MM.1S (cell line): Measurements from ENCODE around the gene CHRNA4.

Source experiments
- DNase-seq: peaks from one replicate; pipeline ENCODE4 v3.0.0-alpha.2; 2015
- H2AFZ ChIP-seq: fragments of 300-600 bp; sonication (generic); 2 replicates; pipeline ENCODE4 v1.6.0; 2016; ENCODE audit warnings: antibody characterized with exemption, low read length
- H3F3A ChIP-seq: fragments of 300-600 bp; sonication (generic); 2 replicates; pipeline ENCODE4 v1.6.1; 2016; ENCODE audit warnings: mild to moderate bottlenecking, antibody characterized with exemption, low read length, moderate library complexity, mixed read lengths; ENCODE audit not compliant: insufficient read depth
- H3K27ac ChIP-seq: fragments of 300-600 bp; sonication (generic); 2 replicates; pipeline ENCODE4 v1.5.1; 2016; ENCODE audit warnings: mild to moderate bottlenecking, low read length
- H3K27me3 ChIP-seq: fragments of 300-600 bp; sonication (generic); replicated peaks from 2 replicates; pipeline ENCODE4 v1.6.0; 2016; ENCODE audit warnings: low read length; ENCODE audit not compliant: insufficient read depth
- H3K36me3 ChIP-seq: fragments of 300-600 bp; sonication (generic); replicated peaks from 2 replicates; pipeline ENCODE4 v1.6.1; 2016; ENCODE audit warnings: mild to moderate bottlenecking, low read length, mixed read lengths; ENCODE audit not compliant: insufficient read depth
- H3K4me1 ChIP-seq: fragments of 300-600 bp; sonication (generic); 2 replicates; pipeline ENCODE4 v1.6.1; 2016; ENCODE audit warnings: low read length, mixed read lengths
- H3K4me2 ChIP-seq: fragments of 300-600 bp; sonication (generic); 2 replicates; pipeline ENCODE4 v1.6.0; 2016; ENCODE audit warnings: low read depth, low read length
- H3K4me3 ChIP-seq: fragments of 300-600 bp; sonication (generic); 2 replicates; pipeline ENCODE4 v1.5.1; 2016; ENCODE audit warnings: low read length, mixed read lengths
- H3K79me2 ChIP-seq: fragments of 300-600 bp; sonication (generic); 2 replicates; pipeline ENCODE4 v1.6.1; 2016; ENCODE audit warnings: mixed run types, low read length, mixed read lengths
- H3K9ac ChIP-seq: fragments of 300-600 bp; sonication (generic); 2 replicates; pipeline ENCODE4 v1.6.1; 2016; ENCODE audit warnings: low read length, mixed read lengths
- H3K9me2 ChIP-seq: fragments of 300-600 bp; sonication (generic); replicated peaks from 2 replicates; pipeline ENCODE4 v1.6.1; 2016; ENCODE audit warnings: mild to moderate bottlenecking, low read length, mixed read lengths; ENCODE audit not compliant: insufficient read depth
- H3K9me3 ChIP-seq: fragments of 300-600 bp; sonication (generic); replicated peaks from 2 replicates; pipeline ENCODE4 v1.6.1; 2016; ENCODE audit warnings: mild to moderate bottlenecking, low read length, mixed read lengths; ENCODE audit not compliant: insufficient read depth
- H4K20me1 ChIP-seq: fragments of 300-600 bp; sonication (generic); 2 replicates; pipeline ENCODE4 v1.6.1; 2016; ENCODE audit warnings: mild to moderate bottlenecking, low read length, moderate library complexity, mixed read lengths; ENCODE audit not compliant: insufficient read depth
- EZH2 ChIP-seq: fragments of 300-600 bp; sonication (generic); optimal IDR thresholded peaks from 2 replicates; pipeline ENCODE3; 2017; ENCODE audit warnings: low read depth, mild to moderate bottlenecking, antibody characterized with exemption, low read length, mixed read lengths
- EZH2phosphoT487 ChIP-seq: fragments of 300-600 bp; sonication (generic); IDR thresholded peaks from 2 replicates; pipeline ENCODE4 v1.6.1; 2018; ENCODE audit warnings: antibody characterized with exemption, low read length
- TF ChIP-seq, protein P1 (sequence below): fragments of 300-600 bp; sonication (generic); IDR thresholded peaks from 2 replicates; pipeline ENCODE4 v1.5.1; 2016; ENCODE audit warnings: antibody characterized with exemption, low read length, mixed read lengths

CHRNA4 gene

DNA sequence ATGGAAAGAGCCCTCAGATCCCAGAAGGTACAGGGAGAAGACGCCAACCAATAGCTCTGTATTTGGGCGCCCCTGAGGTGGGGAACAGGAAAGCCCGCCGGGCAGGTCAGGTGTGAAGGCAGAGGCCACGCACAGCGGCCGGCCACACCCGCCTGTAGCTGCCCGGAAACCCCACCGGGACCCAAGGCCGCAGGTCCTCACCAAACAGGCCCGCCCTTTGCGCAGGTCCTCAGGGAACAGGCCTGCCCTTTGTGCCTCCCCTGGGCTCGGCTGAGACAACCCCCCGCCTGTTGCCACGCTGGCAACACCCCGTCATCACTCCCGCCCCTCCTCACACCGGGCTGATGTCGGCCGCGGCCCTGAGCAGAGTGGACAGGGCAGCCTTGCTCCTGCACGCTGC lies 44.9 kb upstream of the CHRNA4 start:
- TF ChIP-seq, protein P1, sequence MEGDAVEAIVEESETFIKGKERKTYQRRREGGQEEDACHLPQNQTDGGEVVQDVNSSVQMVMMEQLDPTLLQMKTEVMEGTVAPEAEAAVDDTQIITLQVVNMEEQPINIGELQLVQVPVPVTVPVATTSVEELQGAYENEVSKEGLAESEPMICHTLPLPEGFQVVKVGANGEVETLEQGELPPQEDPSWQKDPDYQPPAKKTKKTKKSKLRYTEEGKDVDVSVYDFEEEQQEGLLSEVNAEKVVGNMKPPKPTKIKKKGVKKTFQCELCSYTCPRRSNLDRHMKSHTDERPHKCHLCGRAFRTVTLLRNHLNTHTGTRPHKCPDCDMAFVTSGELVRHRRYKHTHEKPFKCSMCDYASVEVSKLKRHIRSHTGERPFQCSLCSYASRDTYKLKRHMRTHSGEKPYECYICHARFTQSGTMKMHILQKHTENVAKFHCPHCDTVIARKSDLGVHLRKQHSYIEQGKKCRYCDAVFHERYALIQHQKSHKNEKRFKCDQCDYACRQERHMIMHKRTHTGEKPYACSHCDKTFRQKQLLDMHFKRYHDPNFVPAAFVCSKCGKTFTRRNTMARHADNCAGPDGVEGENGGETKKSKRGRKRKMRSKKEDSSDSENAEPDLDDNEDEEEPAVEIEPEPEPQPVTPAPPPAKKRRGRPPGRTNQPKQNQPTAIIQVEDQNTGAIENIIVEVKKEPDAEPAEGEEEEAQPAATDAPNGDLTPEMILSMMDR, result no peak
- TF ChIP-seq EZH2phosphoT487 (no peak), EZH2 (no peak)
- no peak overlapping the region for H3K9ac ChIP-seq
- H3K9me3 ChIP-seq, result no peaks in the 10 kb centered on the region
- H3K27ac ChIP-seq, result no peak overlapping the region
- H3K4me1 ChIP-seq, result no peaks in the 10 kb centered on the region
- H3K27me3 ChIP-seq, result peaks cover 83% of the 10 kb centered on the region
- H3K4me2 ChIP-seq, result no peak overlapping the region
- no peaks in the 10 kb centered on the region for H4K20me1 ChIP-seq
- no peaks in the 10 kb centered on the region for H3F3A ChIP-seq
- H3K4me3 ChIP-seq, result no peak overlapping the region
- no peaks in the 10 kb centered on the region for H3K36me3 ChIP-seq
- H3K9me2 ChIP-seq, result no peaks in the 10 kb centered on the region
- H2AFZ ChIP-seq, result no peak overlapping the region
- no peak for DNase-seq
- no peaks in the 10 kb centered on the region for H3K79me2 ChIP-seq

DNA sequence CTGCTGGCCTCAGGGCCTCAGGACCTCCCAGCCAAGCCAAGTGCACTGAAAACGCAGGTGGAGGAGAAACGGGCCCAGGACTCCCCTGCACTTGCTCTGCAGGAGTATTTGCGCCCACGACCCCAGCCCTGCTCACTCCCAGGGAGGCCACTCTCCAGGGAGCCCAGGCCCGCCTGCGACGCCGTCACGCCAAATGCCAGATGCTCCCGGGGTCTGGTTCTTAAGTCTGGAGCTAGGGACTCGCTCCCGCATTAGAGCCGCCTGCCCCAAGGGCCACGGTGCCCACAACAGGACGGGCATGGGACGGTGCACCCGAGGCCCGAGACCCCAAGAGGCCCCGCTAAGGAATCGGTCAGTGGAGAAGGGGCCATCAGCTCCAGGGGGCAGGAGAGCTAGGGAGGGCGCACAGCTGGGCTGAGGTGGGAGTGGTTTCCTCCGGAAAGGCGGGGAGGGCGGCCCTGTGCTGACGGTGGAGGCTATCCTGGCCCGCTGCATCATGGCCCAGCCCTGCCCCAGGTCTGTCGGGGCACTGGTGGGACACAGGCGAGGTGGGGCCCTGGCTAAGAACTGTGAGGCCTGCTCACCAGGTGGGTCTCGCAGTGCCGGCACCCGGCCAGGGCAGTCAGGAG lies 44.1 kb upstream of the CHRNA4 start:
- Histone ChIP-seq H3K4me2 (no peak overlapping the region), H4K20me1 (no peaks in the 10 kb centered on the region), H3K4me3 (no peak overlapping the region), H3F3A (no peaks in the 10 kb centered on the region), H3K9me2 (no peaks in the 10 kb centered on the region), H3K36me3 (no peaks in the 10 kb centered on the region), H3K4me1 (no peaks in the 10 kb centered on the region), H3K79me2 (no peaks in the 10 kb centered on the region), H3K27ac (no peak overlapping the region), H3K9ac (no peak overlapping the region), H3K9me3 (no peaks in the 10 kb centered on the region), H3K27me3 (peaks cover 83% of the 10 kb centered on the region), H2AFZ (no peak overlapping the region)
- TF ChIP-seq EZH2phosphoT487, result no peak
- TF ChIP-seq, protein P1, result no peak
- TF ChIP-seq EZH2, result no peak
- DNase-seq, result no peak

DNA sequence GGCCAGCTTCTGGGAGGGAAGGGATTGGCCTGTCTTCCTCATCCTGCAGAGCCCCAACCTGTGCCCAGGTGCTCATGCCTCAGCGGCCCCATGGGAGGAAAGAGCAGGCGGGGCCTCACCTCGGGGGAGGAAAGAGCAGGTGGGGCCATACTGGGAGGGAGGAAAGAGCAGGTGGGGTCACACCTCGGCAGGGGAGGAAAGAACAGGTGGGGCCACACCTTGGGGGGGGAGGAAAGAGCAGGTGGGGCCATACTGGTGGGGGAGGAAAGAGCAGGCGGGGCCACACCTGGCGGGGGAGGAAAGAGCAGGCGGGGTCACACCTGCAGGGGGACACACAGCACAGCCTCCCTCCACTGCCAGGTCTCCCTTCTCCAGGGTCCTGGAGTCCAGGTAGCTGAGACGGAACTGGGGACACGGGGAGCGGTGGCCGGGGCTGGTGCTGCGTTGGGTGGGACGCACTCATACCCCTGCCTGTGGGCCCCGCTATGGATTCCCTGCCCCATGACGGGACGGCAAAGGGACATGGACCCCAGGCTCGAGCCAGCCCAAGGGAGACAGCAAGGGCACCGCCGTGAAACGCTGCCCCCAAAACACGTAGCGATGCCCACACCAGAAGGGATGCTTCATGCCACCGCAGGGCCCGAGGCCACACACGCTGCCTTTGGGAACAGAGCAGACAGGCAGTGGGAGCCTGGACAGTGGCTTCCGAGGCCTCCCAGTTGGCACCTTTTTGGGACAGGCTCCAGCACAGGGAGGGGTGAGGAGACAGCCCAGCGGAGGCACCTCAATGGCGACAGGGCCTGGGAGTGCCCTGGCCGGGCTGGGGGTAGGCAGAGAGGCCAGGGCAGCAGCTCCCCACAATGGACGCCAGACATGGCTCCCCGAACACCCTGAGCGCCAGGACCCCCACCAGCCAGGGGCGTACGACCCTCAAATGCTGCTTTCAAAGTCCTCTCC lies 43.3 kb upstream of the CHRNA4 start:
- no peaks in the 10 kb centered on the region for H3K9me2 ChIP-seq
- no peaks in the 10 kb centered on the region for H3F3A ChIP-seq
- H3K27me3 ChIP-seq, result peaks cover 89% of the 10 kb centered on the region
- no peaks in the 10 kb centered on the region for H3K9me3 ChIP-seq
- no peak overlapping the region for H3K4me2 ChIP-seq
- no peak overlapping the region for H3K9ac ChIP-seq
- H3K4me3 ChIP-seq, result no peak overlapping the region
- no peak for DNase-seq
- H3K79me2 ChIP-seq, result no peaks in the 10 kb centered on the region
- no peak overlapping the region for H2AFZ ChIP-seq
- TF ChIP-seq EZH2, result no peak
- no peak overlapping the region for H3K27ac ChIP-seq
- no peaks in the 10 kb centered on the region for H4K20me1 ChIP-seq
- no peaks in the 10 kb centered on the region for H3K4me1 ChIP-seq
- no peaks in the 10 kb centered on the region for H3K36me3 ChIP-seq
